AML-193 (cell line): ENCODE data around the gene GPC1.

Experiments
- DNase-seq, 2 experiments: peaks; one replicate each; lab custom pipeline; 2025; lab: John Stamatoyannopoulos, UW

GPC1 gene

GRCh38 chr2:240431661-240432424 is 3.6 kb upstream of the GPC1 start:
- DNase-seq: no peak

- no peak for DNase-seq
These were observed 3.0 kb upstream of the GPC1 start for GRCh38 chr2:240432430-240432819.

- no peak for DNase-seq
These were observed 2.4 kb upstream of the GPC1 start for GRCh38 chr2:240432820-240433801.

- DNase-seq: no peak
These were observed 1.3 kb upstream of the GPC1 start for GRCh38 chr2:240433973-240434727.

GRCh38 chr2:240434728-240435456 is 571 bp upstream of the GPC1 start:
- peak; percentile 54 to 57 for DNase-seq

DNA sequence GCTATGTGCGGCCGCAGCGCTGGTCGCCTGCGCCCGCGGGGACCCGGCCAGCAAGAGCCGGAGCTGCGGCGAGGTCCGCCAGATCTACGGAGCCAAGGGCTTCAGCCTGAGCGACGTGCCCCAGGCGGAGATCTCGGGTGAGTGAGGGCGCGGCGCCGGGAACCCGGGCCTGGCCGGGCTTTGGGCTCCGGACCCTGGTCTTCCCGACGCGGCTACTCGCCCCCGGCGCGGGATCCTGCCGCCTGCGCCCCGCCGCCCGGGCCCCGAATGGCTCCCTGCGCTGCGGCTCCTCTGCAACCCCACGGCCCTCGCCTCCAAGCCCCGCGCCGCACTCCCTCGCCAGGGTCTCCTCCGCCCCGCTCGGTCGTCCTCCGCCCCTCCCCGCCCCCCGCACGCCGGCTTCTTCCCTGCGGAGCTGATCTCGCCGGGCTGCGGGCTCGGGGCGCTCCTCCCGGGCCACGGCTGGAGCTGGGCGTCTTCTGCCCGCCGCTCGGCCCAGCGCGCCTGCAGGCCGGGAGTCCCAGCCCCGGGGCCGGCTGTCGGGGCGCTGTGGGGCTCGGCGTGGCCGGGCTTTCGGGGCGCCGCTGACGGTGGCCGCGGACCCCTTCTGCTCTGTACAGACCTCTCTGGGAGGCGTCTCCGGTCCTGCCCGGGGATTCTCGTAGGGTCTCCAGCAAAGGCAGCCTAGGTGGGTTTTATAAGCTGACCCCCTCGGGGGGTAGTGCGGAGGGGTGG is 652 bp downstream of the GPC1 start:
- no peak for DNase-seq

- DNase-seq: no peak
These were observed 1.5 kb downstream of the GPC1 start for GRCh38 chr2:240436683-240437550.

DNA sequence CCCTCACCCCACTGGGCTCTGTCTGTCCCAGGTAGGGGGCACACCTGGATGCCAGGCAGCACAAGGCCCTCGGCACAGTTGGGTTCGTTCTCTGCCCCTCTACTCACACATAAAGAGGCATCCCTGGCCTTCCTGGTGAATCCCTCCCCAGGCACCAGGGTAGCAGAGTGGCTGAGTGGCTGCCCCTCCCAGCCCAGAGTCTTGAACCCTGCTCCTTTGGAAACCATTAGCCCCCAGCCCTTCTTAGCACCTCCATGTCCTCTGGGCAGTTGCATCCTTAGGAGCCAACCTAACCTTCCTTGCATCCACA is 2.0 kb downstream of the GPC1 start:
- no peak for DNase-seq

DNA sequence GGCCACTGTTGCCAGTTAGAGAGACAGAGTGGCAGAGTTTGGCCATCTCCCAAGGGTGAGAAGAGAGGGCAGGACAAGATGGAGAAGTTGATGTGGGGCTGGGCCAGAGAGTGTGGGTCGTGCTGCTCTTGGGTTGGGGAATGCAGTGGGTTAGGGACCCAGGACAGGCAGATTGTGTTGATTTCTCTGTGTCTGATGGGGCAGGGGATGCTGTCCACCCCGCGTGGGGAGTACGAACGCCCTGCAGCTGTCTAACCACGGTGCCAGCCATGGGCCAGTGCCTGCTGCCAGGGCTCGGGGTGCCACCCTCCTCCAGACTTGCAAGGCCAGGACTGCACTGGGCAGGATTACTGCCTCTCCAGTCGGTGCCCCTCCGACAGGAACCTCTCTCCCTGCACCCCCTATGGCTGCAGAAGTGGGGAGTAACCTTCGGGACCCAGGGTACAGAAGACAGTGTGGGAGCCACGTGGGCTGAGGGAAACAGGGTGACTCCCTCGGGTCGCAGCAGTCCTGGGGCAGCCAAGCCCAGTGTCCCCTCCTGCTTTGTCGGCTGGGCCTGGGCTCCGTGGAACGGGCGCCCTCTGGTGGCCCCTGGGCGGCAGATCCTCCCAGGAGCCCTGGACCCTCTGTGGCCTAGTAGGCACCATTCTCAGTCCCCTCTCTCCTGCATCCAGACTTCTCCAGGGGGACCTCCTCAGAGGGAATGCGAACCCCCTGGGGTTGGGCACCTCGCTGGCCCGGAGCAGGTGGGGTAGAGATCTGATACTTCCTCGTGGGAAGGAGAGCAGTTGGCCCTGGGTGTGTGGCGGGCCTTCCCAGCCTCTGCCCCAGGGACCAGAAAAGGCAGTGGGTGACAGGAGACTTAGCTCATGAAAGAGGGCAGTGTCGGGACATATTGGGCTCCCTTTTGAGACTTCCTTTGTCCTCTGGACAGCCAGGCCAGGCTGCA is 2.7 kb downstream of the GPC1 start:
- peak; percentile 32 to 35 for DNase-seq

GRCh38 chr2:240438810-240439697 is 3.6 kb downstream of the GPC1 start:
- DNase-seq: no peak

DNA sequence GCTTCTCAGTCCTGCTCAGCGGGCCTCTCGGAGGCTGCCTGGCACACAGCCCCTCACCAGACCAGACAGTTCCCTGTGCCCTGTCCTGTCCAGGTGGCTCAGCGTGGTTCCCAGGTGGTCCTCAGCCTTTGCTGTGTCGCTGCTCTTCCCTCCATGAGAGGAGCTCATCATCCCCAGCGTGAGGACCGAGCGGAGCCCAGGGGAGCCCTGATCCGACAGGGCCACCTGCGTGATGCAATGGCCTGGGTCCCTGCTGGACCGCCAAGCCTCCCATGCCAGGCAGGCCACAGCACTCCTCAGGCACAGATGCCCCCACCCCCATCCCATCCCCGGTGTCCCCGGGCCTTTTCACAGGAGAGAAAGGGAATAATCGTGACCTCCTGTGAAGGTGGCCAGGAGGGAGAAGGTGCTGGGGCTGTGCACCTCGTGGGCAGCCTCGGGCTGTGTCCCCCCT is 4.3 kb downstream of the GPC1 start:
- no peak for DNase-seq

DNA sequence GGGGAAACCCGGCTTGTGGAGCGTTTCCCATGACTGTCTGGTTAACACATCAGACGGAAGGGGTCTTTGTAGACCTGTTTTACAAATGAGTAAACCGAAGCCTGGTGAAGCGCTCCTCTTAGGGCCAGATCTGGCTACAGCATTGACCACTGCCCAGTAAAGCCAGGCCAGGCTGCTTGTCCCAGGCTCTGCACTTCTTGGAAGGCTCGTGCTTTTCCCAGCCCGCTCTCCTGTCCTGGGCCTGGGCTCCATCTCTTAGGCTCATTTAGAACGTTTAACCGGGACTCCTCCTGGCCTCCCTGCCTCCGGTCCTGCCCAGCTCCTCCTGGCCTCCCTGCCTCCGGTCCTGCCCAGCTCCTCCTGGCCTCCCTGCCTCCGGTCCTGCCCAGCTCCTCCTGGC is 4.8 kb downstream of the GPC1 start:
- no peak for DNase-seq

- no peak for DNase-seq
These were observed 5.3 kb downstream of the GPC1 start for GRCh38 chr2:240440704-240441320.

- no peak for DNase-seq
These were observed 6.0 kb downstream of the GPC1 start for GRCh38 chr2:240441326-240441992.

DNA sequence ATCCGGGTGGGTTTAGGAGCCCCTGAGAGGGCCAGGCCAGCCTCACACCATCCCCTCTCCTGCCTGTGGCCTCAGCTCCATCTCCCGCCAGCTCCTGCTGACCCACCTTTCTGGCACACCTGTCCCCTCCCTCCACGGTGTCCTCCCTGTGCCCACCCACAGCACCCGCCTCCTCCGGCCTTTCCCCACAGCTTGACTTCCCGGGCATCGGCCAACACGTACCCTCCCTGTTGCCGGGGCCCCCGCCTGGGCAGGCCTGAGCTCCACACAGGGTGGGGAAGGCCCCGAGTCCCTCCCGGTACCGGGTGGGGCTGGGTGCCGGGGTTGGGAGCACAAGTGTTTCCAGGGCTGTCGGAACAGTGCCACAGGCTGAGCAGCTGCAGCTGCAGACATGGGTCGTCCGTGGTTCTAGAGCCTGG is 6.5 kb downstream of the GPC1 start:
- DNase-seq: no peak

- DNase-seq: no peak
These were observed 7.6 kb downstream of the GPC1 start for GRCh38 chr2:240442891-240443715.
